GM23338 (cell line): ENCODE measurements around the gene MAGI1. TPM values are rescaled to one million over a fixed set of nuclear protein-coding genes. Genes with fewer than 3 reads are reported as not detected.

Source experiments
- ATAC-seq: fragments of 200-7000 bp; cut with Tn5 transposase; 3 replicates; pipeline ENCODE4 v1.9.1; 2020
- DNase-seq: peaks from one replicate; pipeline ENCODE4 v3.0.0-alpha.2; 2015; ENCODE audit warnings: low spot score
- H2AFZ ChIP-seq: fragments of 200-600 bp; sonication (generic); 2 replicates; pipeline ENCODE4 v1.8.0; 2016; ENCODE audit warnings: antibody characterized with exemption, mild to moderate bottlenecking, moderate library complexity
- H3F3A ChIP-seq: fragments of 200-600 bp; sonication (generic); replicated peaks from 2 replicates; pipeline ENCODE4 v1.8.0; 2017; ENCODE audit warnings: antibody characterized with exemption, mixed run types, low read depth
- H3K27ac ChIP-seq: fragments of 200-600 bp; sonication (generic); 2 replicates; pipeline ENCODE4 v1.6.1; 2016; ENCODE audit warnings: low read depth
- H3K27me3 ChIP-seq: fragments of 200-600 bp; sonication (generic); 2 replicates; pipeline ENCODE4 v1.8.0; 2016; ENCODE audit warnings: mild to moderate bottlenecking, mixed run types, moderate library complexity; ENCODE audit not compliant: insufficient read depth
- H3K36me3 ChIP-seq: fragments of 200-600 bp; sonication (generic); 2 replicates; pipeline ENCODE4 v1.8.0; 2016; ENCODE audit warnings: mild to moderate bottlenecking; ENCODE audit not compliant: insufficient read depth
- H3K4me1 ChIP-seq: fragments of 200-600 bp; sonication (generic); 2 replicates; pipeline ENCODE4 v1.8.0; 2016; ENCODE audit warnings: mild to moderate bottlenecking, moderate library complexity; ENCODE audit not compliant: insufficient read depth
- H3K4me2 ChIP-seq: fragments of 200-600 bp; sonication (generic); 2 replicates; pipeline ENCODE4 v1.7.1; 2017; ENCODE audit warnings: mixed run types
- H3K4me3 ChIP-seq: fragments of 200-600 bp; sonication (generic); 2 replicates; pipeline ENCODE4 v1.6.1; 2016; ENCODE audit warnings: mixed run types
- H3K79me2 ChIP-seq: fragments of 200-600 bp; sonication (generic); replicated peaks from 2 replicates; pipeline ENCODE4 v1.8.0; 2017; ENCODE audit warnings: mild to moderate bottlenecking; ENCODE audit not compliant: insufficient read depth
- H3K9me2 ChIP-seq: fragments of 200-600 bp; sonication (generic); 2 replicates; pipeline ENCODE4 v1.8.0; 2017; ENCODE audit not compliant: insufficient read depth
- H4K20me1 ChIP-seq: fragments of 200-600 bp; sonication (generic); replicated peaks from 2 replicates; pipeline ENCODE4 v1.8.0; 2017; ENCODE audit warnings: mild to moderate bottlenecking; ENCODE audit not compliant: insufficient read depth
- H3K27ac Mint-ChIP-seq: 2 replicates; pipeline ENCODE4 v1.8.0; 2020; ENCODE audit warnings: inconsistent platforms, mild to moderate bottlenecking, moderate library complexity, mixed read lengths
- H3K27me3 Mint-ChIP-seq: 3 replicates; pipeline ENCODE4 v1.8.0; 2022; ENCODE audit warnings: low read depth, mild to moderate bottlenecking, moderate library complexity, mixed read lengths, inconsistent platforms; ENCODE audit not compliant: insufficient read depth, poor library complexity
- H3K36me3 Mint-ChIP-seq: 3 replicates; pipeline ENCODE4 v1.8.0; 2021; ENCODE audit warnings: low read depth, mild to moderate bottlenecking, inconsistent platforms, moderate library complexity, mixed read lengths
- H3K4me1 Mint-ChIP-seq: 3 replicates; pipeline ENCODE4 v1.8.0; 2020; ENCODE audit warnings: mild to moderate bottlenecking, inconsistent platforms, mixed read lengths
- H3K4me3 Mint-ChIP-seq: 3 replicates; pipeline ENCODE4 v1.8.0; 2021; ENCODE audit warnings: moderate library complexity, mild to moderate bottlenecking, inconsistent platforms, mixed read lengths
- H3K9me3 Mint-ChIP-seq: 3 replicates; pipeline ENCODE4 v1.8.0; 2020; ENCODE audit warnings: moderate library complexity, mild to moderate bottlenecking, inconsistent platforms, mixed read lengths
- CTCF ChIP-seq, 2 experiments: fragments of 200-600 bp in 1 of 2; sonication (generic) in 1 of 2; conservative IDR thresholded peaks; 2 replicates each; pipeline versions ENCODE4 v1.5.1 to v1.6.1; 2016 to 2017; ENCODE audit warnings: antibody characterized with exemption in 2 of 2, low read depth in 2 of 2, mild to moderate bottlenecking in 2 of 2, moderate library complexity in 1 of 2
- EZH2 ChIP-seq: fragments of 200-600 bp; sonication (generic); IDR thresholded peaks from one replicate; pipeline ENCODE4 v1.8.0; 2017; ENCODE audit warnings: antibody characterized with exemption, mild to moderate bottlenecking, low read depth; ENCODE audit not compliant: unreplicated experiment
- EZH2phosphoT487 ChIP-seq: fragments of 200-600 bp; sonication (generic); IDR thresholded peaks from one replicate; pipeline ENCODE4 v1.8.1; 2018; ENCODE audit warnings: antibody characterized with exemption; ENCODE audit not compliant: unreplicated experiment
- STAT1 ChIP-seq: IDR thresholded peaks from one replicate; pipeline ENCODE4 v1.6.1; 2016; ENCODE audit warnings: antibody characterized with exemption; ENCODE audit not compliant: unreplicated experiment
- polyA plus RNA-seq: library from polyadenylated mRNA; unstranded; fragments of >200 nt; fragmentation: Nextera tagmentation; extraction: Ambion mirVana; gene quantifications from 2 replicates; pipeline ENCODE4 v1.2.1, GENCODE V29; 2016
- total RNA-seq: library from RNA; depleted of rRNA; stranded (reverse); fragments of >200 nt; shearing (Covaris generic); gene quantifications from 2 replicates; pipeline ENCODE4 v1.2.3, GENCODE V29; 2014
- TF ChIP-seq, protein P1 (sequence below): IDR thresholded peaks from 2 replicates; pipeline ENCODE4 v1.6.1; 2016; ENCODE audit warnings: antibody characterized with exemption
- TF ChIP-seq, protein P2 (sequence below): IDR thresholded peaks from one replicate; pipeline ENCODE4 v1.6.1; 2018; ENCODE audit warnings: antibody characterized with exemption; ENCODE audit not compliant: unreplicated experiment

MAGI1 gene
- total and polyA plus RNA-seq, 2 experiments from 2014 or later, result 27.4 to 71.2 TPM

DNA sequence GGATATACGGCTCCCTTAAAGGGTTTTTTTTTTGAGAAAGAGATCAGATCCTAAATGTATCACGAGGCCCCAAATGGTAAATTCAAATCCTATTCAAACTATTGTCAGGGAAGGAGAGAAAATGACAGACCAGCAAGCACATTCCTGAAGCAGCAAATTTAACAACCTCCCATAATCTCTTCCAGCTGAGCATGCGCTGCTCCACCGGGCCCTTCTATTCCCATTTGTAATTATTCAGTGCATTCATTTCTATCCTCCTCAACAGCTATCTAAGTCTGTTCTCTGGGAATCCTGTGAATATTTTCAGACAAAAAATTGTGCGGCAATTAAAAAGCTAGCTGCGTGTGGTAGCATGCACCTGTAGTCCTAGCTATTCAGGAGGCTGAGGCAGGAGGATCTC, 43.2 kb downstream of the MAGI1 start (continued):
- TF ChIP-seq EZH2, result no peak
- TF ChIP-seq, protein P1, sequence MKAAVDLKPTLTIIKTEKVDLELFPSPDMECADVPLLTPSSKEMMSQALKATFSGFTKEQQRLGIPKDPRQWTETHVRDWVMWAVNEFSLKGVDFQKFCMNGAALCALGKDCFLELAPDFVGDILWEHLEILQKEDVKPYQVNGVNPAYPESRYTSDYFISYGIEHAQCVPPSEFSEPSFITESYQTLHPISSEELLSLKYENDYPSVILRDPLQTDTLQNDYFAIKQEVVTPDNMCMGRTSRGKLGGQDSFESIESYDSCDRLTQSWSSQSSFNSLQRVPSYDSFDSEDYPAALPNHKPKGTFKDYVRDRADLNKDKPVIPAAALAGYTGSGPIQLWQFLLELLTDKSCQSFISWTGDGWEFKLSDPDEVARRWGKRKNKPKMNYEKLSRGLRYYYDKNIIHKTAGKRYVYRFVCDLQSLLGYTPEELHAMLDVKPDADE, result no peak
- TF ChIP-seq CTCF (conservative IDR thresholded peaks at IDR 0.05; ENCODE audit: low read depth in 2 of 2), result no peak
- TF ChIP-seq STAT1, result no peak

- H3K4me1 Mint-ChIP-seq, result peaks cover 39% of the 10 kb centered on the region
- H3K9me3 Mint-ChIP-seq, result no peaks in the 10 kb centered on the region; the same call in 2 of the 3 replicates
- H3K36me3 Mint-ChIP-seq, result peaks cover 4% of the 10 kb centered on the region; the same call in 2 of the 3 replicates
- Histone ChIP-seq H4K20me1 (peaks cover 9% of the 10 kb centered on the region), H3K4me2 (no peak overlapping the region; the same call in 1 of the 2 replicates), H3K4me3 (no peak overlapping the region), H3K27ac (no peak overlapping the region), H3F3A (no peaks in the 10 kb centered on the region), H3K79me2 (peaks cover 94% of the 10 kb centered on the region), H3K9me2 (no peaks in the 10 kb centered on the region), H3K4me1 (peaks cover 30% of the 10 kb centered on the region), H3K27me3 (no peaks in the 10 kb centered on the region), H3K36me3 (no peaks in the 10 kb centered on the region), H2AFZ (no peak overlapping the region)
- H3K27me3 Mint-ChIP-seq, result peaks cover 9% of the 10 kb centered on the region
- TF ChIP-seq, protein P2, sequence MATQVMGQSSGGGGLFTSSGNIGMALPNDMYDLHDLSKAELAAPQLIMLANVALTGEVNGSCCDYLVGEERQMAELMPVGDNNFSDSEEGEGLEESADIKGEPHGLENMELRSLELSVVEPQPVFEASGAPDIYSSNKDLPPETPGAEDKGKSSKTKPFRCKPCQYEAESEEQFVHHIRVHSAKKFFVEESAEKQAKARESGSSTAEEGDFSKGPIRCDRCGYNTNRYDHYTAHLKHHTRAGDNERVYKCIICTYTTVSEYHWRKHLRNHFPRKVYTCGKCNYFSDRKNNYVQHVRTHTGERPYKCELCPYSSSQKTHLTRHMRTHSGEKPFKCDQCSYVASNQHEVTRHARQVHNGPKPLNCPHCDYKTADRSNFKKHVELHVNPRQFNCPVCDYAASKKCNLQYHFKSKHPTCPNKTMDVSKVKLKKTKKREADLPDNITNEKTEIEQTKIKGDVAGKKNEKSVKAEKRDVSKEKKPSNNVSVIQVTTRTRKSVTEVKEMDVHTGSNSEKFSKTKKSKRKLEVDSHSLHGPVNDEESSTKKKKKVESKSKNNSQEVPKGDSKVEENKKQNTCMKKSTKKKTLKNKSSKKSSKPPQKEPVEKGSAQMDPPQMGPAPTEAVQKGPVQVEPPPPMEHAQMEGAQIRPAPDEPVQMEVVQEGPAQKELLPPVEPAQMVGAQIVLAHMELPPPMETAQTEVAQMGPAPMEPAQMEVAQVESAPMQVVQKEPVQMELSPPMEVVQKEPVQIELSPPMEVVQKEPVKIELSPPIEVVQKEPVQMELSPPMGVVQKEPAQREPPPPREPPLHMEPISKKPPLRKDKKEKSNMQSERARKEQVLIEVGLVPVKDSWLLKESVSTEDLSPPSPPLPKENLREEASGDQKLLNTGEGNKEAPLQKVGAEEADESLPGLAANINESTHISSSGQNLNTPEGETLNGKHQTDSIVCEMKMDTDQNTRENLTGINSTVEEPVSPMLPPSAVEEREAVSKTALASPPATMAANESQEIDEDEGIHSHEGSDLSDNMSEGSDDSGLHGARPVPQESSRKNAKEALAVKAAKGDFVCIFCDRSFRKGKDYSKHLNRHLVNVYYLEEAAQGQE, result peak; percentile 4
- TF ChIP-seq EZH2phosphoT487, result no peak
- no peak overlapping the region for H3K27ac Mint-ChIP-seq
- no peak for ATAC-seq
- no peak for DNase-seq
- no peak overlapping the region for H3K4me3 Mint-ChIP-seq
These were observed 43.7 kb downstream of the MAGI1 start for GRCh38 chr3:65995030-65995429.
